HTR-8/SVneo (cell line): ENCODE measurements around the gene PYGB.

ENCODE experiments used
- DNase-seq: peaks from one replicate; pipeline ENCODE4 v3.0.0; 2011; ENCODE audit warnings: low spot score, mixed read lengths; ENCODE audit not compliant: insufficient read length
- FAIRE-seq: peaks from 2 replicates; lab custom pipeline; 2011; peaks lifted over from hg19 to GRCh38; lab: Jason Lieb, UNC

PYGB gene

DNA sequence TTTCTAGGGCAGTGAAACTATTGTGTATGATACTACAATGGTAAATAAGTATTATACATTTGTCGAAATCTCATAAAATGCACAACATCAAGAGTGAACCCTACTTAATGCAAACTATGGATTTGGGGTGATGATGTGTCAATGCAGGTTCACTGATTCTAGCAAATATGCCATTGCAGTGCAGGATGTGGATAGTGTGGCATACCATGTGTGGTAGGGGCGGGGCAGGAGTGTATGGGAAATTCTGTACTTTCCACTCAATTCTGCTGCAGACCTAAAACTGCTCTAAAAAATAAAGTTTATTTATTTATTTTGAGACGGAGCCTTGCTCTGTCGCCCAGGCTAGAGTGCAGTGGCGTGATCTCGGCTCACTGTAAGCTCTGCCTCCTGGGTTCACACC lies 98.5 kb downstream of the PYGB start:
- FAIRE-seq, result peak; percentile 9
- no peak for DNase-seq
